Mucosa of stomach (tissue), 1 donor: ENCODE data around the gene SCUBE3.

ENCODE experiments used
- H3K27me3 ChIP-seq: one replicate; pipeline ENCODE4 v1.7.0; 2013; ENCODE audit warnings: mild to moderate bottlenecking, low read length; ENCODE audit not compliant: control insufficient read depth, insufficient read depth
- H3K36me3 ChIP-seq: one replicate; pipeline ENCODE4 v1.7.0; 2013; ENCODE audit warnings: low read length; ENCODE audit not compliant: control insufficient read depth, insufficient read depth
- H3K4me1 ChIP-seq: one replicate; pipeline ENCODE4 v1.7.0; 2013; ENCODE audit warnings: mild to moderate bottlenecking, low read length; ENCODE audit not compliant: control insufficient read depth, insufficient read depth
- H3K4me3 ChIP-seq: one replicate; pipeline ENCODE4 v1.7.0; 2013; ENCODE audit warnings: low read length
- H3K9ac ChIP-seq: one replicate; pipeline ENCODE4 v1.7.0; 2013; ENCODE audit warnings: mild to moderate bottlenecking, low read length, moderate library complexity
- H3K9me3 ChIP-seq: one replicate; pipeline ENCODE4 v1.7.0; 2013; ENCODE audit warnings: mild to moderate bottlenecking, low read length, moderate library complexity; ENCODE audit not compliant: control insufficient read depth
- donor health status: Pancreatic carcinoma.

Gene SCUBE3

DNA sequence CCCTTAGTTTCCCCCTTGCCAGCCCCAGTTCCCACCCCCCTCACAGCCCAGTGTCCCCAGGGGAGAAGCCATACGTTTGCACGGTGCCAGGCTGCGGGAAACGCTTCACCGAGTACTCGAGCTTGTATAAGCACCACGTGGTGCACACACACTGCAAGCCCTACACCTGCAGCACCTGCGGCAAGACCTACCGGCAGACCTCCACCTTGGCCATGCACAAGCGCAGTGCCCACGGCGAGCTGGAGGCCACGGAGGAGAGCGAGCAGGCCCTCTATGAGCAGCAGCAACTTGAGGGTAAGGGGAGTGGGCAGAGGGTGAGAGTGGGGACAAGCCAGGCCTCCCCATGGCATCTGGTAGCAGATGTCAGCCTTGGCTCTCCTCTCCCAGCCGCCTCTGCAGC is 78.7 kb downstream of the SCUBE3 start:
- H3K9me3 ChIP-seq, result no peaks in the 10 kb centered on the region
- no peaks in the 10 kb centered on the region for H3K27me3 ChIP-seq
- no peak overlapping the region for H3K9ac ChIP-seq
- H3K4me3 ChIP-seq, result no peak overlapping the region
- peaks cover 4% of the 10 kb centered on the region for H3K4me1 ChIP-seq
- H3K36me3 ChIP-seq, result peaks cover 18% of the 10 kb centered on the region

DNA sequence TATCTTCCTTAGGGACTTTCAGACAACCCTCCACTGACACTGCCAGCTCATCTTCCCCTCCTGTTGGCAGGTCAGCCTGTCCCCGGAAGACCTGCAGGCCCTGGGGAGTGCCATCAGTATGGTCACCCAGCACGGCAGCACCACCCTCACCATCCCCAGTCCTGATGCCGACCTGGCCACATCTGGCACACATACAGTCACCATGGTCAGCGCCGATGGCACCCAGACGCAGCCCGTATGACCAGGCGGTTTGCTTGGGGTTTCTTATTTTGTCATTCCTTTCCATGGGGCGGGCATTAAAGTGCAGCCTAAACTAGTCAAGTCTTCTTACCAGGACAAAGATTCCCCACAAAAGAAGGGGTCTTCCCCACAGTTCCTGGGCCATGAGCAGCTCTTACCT is 79.9 kb downstream of the SCUBE3 start:
- peaks cover 18% of the 10 kb centered on the region for H3K36me3 ChIP-seq
- H3K4me3 ChIP-seq, result no peak overlapping the region
- H3K9ac ChIP-seq, result no peak overlapping the region
- peaks cover 5% of the 10 kb centered on the region for H3K4me1 ChIP-seq
- H3K9me3 ChIP-seq, result no peaks in the 10 kb centered on the region
- H3K27me3 ChIP-seq, result no peaks in the 10 kb centered on the region

DNA sequence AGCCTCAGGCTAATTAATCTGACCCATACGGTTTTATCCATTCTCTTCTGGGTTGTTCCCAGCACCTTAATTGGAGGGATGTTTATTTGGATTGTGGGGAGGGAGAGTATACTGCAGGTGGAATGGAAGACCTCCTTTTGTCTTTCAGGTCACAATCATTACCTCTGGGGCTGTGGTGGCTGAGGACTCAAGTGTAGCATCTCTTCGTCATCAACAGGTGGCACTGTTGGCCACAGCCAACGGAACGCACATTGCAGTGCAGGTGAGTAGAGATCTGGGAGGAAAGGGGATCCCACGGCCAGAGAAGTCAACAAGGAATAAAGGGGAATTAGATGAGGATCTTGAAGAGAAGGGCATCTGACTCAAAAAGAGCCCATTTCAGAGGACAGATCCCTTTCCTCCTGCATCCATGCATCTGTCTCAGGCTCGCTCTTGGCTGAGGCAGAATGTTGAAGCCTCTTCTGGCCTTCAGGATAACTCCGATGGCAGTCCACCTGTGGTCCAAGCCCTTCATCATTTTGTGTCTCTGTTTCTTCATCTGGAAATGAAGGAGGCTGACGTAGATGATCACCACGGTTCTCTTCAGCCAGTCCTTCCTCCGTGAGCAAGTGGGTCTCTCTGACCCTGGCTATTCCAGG is 80.7 kb downstream of the SCUBE3 start:
- Histone ChIP-seq H3K27me3 (no peaks in the 10 kb centered on the region), H3K4me1 (peaks cover 13% of the 10 kb centered on the region), H3K4me3 (no peak overlapping the region), H3K9me3 (no peaks in the 10 kb centered on the region), H3K36me3 (peaks cover 13% of the 10 kb centered on the region), H3K9ac (no peak overlapping the region)

DNA sequence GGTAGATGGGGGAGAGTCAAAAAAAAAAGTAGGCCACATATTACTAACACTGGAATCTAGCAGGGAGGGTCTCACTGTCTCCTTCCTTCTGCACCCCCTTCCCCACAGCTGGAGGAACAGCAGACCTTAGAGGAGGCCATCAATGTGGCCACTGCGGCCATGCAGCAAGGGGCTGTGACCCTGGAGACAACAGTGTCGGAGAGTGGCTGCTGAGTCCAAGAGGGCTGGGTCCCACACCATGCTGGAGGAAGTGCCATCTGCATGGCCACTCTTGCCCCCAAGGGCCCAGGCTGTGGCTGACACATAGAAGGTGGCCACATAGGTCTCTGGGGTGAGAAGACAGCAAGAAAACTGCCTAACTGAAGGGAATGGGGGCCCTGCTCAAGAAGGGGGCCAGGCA is 81.3 kb downstream of the SCUBE3 start:
- Histone ChIP-seq H3K4me1 (peaks cover 19% of the 10 kb centered on the region), H3K27me3 (no peaks in the 10 kb centered on the region), H3K9ac (no peak overlapping the region), H3K4me3 (no peak overlapping the region), H3K36me3 (peaks cover 12% of the 10 kb centered on the region), H3K9me3 (no peaks in the 10 kb centered on the region)

DNA sequence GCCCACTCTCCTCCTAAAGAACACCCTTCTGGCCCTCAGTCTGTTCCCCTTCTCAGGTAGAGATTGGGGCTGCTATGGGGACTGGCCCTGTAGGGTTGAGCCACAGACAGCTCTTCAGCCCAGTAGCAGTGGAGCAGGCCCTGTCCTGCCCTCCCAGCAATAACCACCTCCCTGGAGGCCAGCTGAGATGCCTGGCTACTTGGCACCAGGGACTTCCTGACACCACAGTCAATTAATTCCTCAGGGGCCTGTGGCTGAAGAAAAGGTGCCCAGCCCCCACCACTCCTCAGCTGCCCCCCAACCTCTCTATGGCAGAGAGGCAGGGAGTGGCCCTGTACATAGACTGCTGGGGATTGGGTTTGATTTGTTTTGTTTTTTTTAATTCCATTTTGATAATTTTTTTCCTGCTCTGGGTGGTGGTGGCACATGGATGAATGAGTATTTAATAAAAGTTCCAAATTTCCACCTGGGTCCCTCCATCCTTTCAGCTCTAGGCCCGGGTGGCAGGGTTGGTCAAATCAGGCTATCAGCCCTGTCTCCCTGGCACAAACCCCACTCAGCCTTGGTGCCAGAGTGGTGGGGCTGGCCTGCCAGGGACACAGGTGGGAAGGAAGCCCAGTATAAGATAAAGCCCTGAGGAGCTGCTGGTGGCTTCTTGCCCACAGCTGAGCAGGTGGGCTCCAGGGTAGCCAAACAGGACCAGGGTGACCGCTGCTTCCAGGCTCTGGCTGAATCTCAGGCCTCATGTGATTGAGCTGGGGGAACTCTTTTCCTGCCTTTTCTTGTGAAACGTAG is 82.0 kb downstream of the SCUBE3 start:
- Histone ChIP-seq H3K4me3 (no peak overlapping the region), H3K9ac (no peak overlapping the region), H3K36me3 (peaks cover 6% of the 10 kb centered on the region), H3K9me3 (no peaks in the 10 kb centered on the region), H3K27me3 (no peaks in the 10 kb centered on the region), H3K4me1 (peaks cover 24% of the 10 kb centered on the region)

DNA sequence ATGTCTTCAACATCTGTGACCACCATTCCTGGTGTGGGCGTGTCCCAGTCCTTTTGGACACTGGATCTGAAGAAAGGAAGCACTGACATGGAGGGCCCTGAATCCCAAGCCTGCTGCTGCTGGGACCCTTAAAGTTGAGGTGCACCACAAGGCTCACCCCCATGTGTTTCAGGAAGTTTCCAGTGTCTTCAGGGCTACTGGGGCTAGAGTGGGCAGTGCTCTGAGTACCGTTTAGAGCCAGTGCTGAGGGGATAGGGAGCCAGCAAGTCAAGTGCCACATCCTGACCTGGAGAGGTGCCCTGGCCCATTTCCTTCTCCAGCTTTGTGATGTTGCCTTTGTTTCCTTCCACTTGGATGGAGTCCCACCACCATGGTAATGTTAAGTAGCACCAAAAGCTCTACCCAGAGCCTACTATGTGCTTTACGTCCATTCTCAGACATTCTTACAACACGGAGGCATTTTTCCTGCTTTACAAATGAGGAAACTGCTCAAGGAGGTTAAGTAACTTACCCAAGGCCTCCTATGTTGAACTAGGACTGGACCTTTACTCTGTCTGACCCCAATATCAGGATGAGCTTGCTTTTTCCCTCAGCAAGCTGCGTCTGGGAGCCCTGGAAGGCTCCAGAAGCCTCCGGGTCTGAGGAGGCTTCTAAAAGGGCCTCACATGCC is 83.3 kb downstream of the SCUBE3 start:
- H3K36me3 ChIP-seq, result peaks cover 3% of the 10 kb centered on the region
- H3K4me3 ChIP-seq, result no peak overlapping the region
- no peak overlapping the region for H3K9ac ChIP-seq
- peaks cover 30% of the 10 kb centered on the region for H3K4me1 ChIP-seq
- no peaks in the 10 kb centered on the region for H3K9me3 ChIP-seq
- H3K27me3 ChIP-seq, result no peaks in the 10 kb centered on the region

DNA sequence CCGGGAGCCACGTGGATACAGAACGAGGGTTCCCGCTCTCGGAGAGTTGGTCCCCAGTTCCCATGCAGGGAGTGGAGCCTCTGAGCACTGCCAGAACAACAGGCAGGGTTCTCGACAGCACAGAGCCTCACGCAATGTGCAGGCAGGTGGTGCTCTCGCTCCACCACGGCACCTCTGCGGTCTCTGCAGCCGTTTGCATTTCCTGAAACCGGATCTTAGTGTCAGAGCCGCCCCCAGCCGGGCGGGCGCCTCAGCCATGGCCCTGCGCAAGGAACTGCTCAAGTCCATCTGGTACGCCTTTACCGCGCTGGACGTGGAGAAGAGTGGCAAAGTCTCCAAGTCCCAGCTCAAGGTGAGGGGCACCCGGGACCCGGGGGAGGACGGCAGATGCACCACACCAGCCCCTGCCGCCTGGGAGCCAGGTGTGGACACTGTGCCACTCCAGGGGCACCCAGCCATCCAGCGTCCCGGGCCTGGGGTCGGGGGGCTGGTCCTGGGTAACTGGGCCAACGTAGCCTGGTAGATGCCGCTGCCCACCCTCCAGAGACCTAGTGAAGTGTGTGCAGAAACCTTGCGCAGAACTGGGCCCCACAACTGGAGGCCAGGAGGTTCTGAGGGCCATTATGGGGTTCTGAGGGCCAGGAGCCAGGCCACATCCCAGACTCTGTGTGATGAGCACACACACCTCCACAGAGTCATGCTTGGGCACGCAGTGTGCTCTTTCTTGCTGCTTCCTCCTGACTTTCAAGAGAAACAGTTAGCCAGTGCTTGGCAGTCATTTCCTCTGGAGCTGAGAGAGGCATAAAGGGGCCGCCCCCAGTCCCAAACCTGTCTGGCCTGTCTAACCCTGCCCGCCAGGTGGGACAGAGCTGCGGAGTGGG is 84.1 kb downstream of the SCUBE3 start, which contains the start of gene DEF6:
TSS of gene DEF6 (plus strand) at position 218 of the 881 bp plus-strand sequence. CDS start at position 257, 39 bp downstream.
- Histone ChIP-seq H3K9me3 (no peaks in the 10 kb centered on the region), H3K4me3 (peak within 1 kb of the TSS; percentile 28), H3K27me3 (no peaks in the 10 kb centered on the region), H3K9ac (peak within 1 kb of the TSS; percentile 71), H3K4me1 (peaks cover 37% of the 10 kb centered on the region), H3K36me3 (peaks cover 3% of the 10 kb centered on the region)

DNA sequence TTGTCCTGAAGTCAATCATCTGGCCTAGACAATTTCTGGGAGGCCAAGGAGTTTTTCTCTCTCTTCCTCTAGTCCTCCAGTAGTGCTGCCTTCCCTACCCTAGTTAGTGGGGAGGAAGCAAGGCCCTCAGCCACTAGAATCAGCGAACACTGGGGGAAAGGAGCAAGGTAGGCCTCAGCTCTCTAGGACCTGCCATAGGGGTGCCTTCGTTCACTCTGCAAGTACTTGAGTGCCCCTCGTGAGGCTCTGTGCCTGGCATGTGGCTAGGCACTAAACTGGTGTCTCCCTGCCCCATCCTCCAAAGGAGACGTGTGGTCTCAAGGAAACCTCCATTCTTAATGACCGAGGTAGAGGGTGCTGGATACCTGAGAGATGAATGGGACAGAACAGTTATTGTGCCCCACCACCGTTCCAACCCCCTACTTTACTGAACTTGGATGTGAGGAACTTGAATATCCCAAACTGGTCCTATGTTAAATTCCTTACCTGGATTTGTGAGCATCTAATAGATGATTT is 84.9 kb downstream of the SCUBE3 start:
- H3K9ac ChIP-seq, result peak overlapping the region; percentile 71
- H3K36me3 ChIP-seq, result peaks cover 3% of the 10 kb centered on the region
- H3K27me3 ChIP-seq, result no peaks in the 10 kb centered on the region
- no peaks in the 10 kb centered on the region for H3K9me3 ChIP-seq
- peaks cover 46% of the 10 kb centered on the region for H3K4me1 ChIP-seq
- H3K4me3 ChIP-seq, result peak overlapping the region; percentile 28

DNA sequence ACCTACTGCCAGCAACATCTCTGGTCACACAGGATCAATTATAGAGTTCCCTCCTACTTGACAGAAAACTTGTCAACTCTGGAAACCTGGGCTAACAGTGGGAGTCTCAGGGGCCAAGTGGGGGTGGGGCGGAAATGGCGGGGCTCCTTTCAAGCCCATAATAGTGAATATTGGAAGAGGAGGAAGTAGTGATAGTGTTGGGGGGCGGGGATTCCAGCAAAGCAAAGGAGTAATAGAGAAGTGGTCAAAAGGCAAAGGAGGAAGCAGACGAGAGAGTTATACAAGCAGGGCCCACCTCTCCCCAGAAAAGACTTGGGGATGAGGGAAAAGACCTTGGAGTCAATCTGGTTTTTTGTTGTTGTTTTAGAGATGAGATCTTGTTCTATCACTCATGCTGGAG is 85.9 kb downstream of the SCUBE3 start:
- H3K4me3 ChIP-seq, result no peak overlapping the region
- H3K4me1 ChIP-seq, result peaks cover 54% of the 10 kb centered on the region
- H3K9me3 ChIP-seq, result no peaks in the 10 kb centered on the region
- peaks cover 3% of the 10 kb centered on the region for H3K36me3 ChIP-seq
- H3K9ac ChIP-seq, result no peak overlapping the region
- H3K27me3 ChIP-seq, result no peaks in the 10 kb centered on the region

DNA sequence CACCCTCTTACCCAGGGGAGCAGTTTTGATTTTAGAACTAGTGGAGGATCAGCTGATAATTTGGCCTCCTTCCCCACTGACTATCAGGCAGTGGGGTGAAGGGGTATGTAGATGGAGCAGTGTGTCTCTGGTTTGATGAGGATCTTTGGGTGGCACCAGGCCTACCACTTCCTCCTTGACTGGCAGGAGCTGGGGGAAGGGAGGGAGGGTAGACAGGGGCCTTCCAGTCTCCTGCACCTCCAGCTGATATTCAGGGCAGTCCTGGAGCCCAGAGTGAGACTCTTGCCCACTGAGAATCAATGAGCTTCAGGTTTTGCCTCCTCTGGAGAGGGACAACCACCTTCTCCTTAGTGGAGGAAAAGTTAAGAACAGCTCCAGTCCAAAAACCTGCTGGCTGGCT is 87.1 kb downstream of the SCUBE3 start:
- Histone ChIP-seq H3K4me1 (peaks cover 54% of the 10 kb centered on the region), H3K27me3 (no peaks in the 10 kb centered on the region), H3K9ac (no peak overlapping the region), H3K9me3 (no peaks in the 10 kb centered on the region), H3K4me3 (no peak overlapping the region), H3K36me3 (peaks cover 3% of the 10 kb centered on the region)
